HepG2 (cell line): Measurements from ENCODE around the gene CNNM2. TPM values are rescaled to one million over a fixed set of nuclear protein-coding genes. Genes with fewer than 3 reads are reported as not detected.
A peak's percentile ranks its signal among the peaks of the same experiment; 100 is the strongest.

Source experiments
- ATAC-seq: fragments of 200-7000 bp; cut with Tn5 transposase; 3 replicates; pipeline ENCODE4 v1.9.1; 2020; ENCODE audit warnings: mild to moderate bottlenecking, moderate library complexity
- BruUV-seq: library from RNA; stranded (reverse); fragments of 400-500 nt; replicated peaks from 2 replicates; lab custom pipeline; 2021; lab: Mats Ljungman, UMichigan
- CTCF ChIA-PET: fragments of 300-600 bp; formaldehyde crosslinking; extraction: SDS; loops from one replicate; lab custom pipeline; 2021; ENCODE audit warnings: low total read pairs, inconsistent platforms, low intra/inter-chr PET ratio; lab: Yijun Ruan, JAX
- POLR2A ChIA-PET: fragments of 350-600 bp; sonication (Branson Sonifier 250); formaldehyde crosslinking; loops from one replicate; lab custom pipeline; 2020; ENCODE audit warnings: antibody characterized with exemption, inconsistent platforms; lab: Yijun Ruan, JAX
- DNase-seq: peaks from one replicate; pipeline ENCODE4 v3.0.0-alpha.2; 2015; ENCODE audit warnings: low spot score
- FAIRE-seq: peaks from 3 replicates; lab custom pipeline; 2011; peaks lifted over from hg19 to GRCh38; lab: Jason Lieb, UNC
- H2AFZ ChIP-seq: one replicate; pipeline ENCODE4 v1.6.1; 2011; ENCODE audit warnings: low read length, inconsistent platforms
- H3K27ac ChIP-seq: fragments of 300-600 bp; 3 replicates; pipeline ENCODE4 v1.8.0; 2011; ENCODE audit warnings: mixed run types, mild to moderate bottlenecking, mixed read lengths, low read length, inconsistent platforms; ENCODE audit not compliant: insufficient read depth; ENCODE audit errors: extremely low read length
- H3K27me3 ChIP-seq, 2 experiments: fragments of 200-600 bp in 1 of 2; 2 replicates in 1 of 2; 3 replicates in 1 of 2; pipeline versions ENCODE4 v1.6.0 to v1.8.0; 2011; ENCODE audit warnings: low read length in 2 of 2, mild to moderate bottlenecking in 2 of 2, moderate library complexity in 2 of 2, inconsistent platforms in 1 of 2; ENCODE audit not compliant: insufficient read depth in 2 of 2, control insufficient read depth in 1 of 2
- H3K36me3 ChIP-seq, 2 experiments: fragments of 200-600 bp in 1 of 2; replicated peaks in 1 of 2; 2 replicates in 1 of 2; 3 replicates in 1 of 2; pipeline versions ENCODE4 v1.5.1 to v1.8.0; 2011; ENCODE audit warnings: low read length in 2 of 2, inconsistent platforms in 1 of 2; ENCODE audit not compliant: insufficient read depth in 2 of 2, control insufficient read depth in 1 of 2
- H3K4me1 ChIP-seq: 2 replicates; pipeline ENCODE4 v1.5.1; 2012; ENCODE audit warnings: low read length, inconsistent platforms; ENCODE audit not compliant: insufficient read depth
- H3K4me2 ChIP-seq: 2 replicates; pipeline ENCODE4 v1.6.0; 2011; ENCODE audit warnings: low read depth, low read length, inconsistent platforms
- H3K4me3 ChIP-seq, 3 experiments: fragments of 200-600 bp in 1 of 3; sonication (generic), shearing (Covaris generic) in 1 of 3; replicated peaks in 1 of 3; 2 replicates each; pipeline ENCODE4 v1.5.1; 2011 to 2016; ENCODE audit warnings: low read length in 3 of 3, inconsistent platforms in 2 of 3, low read depth in 2 of 3, mild to moderate bottlenecking in 2 of 3, control low read depth in 1 of 3, mixed read lengths in 1 of 3; ENCODE audit not compliant: insufficient read depth in 1 of 3
- H3K79me2 ChIP-seq: one replicate; pipeline ENCODE4 v1.6.1; 2011; ENCODE audit warnings: low read length, inconsistent platforms; ENCODE audit not compliant: insufficient read depth
- H3K9ac ChIP-seq: 2 replicates; pipeline ENCODE4 v1.6.0; 2011; ENCODE audit warnings: mild to moderate bottlenecking, low read depth, low read length, inconsistent platforms; ENCODE audit not compliant: insufficient read depth
- H3K9me3 ChIP-seq: 2 replicates; pipeline ENCODE4 v1.5.1; 2012; ENCODE audit warnings: mild to moderate bottlenecking, low read length
- H4K20me1 ChIP-seq: 2 replicates; pipeline ENCODE4 v1.6.0; 2011; ENCODE audit warnings: inconsistent platforms, mild to moderate bottlenecking, low read length, moderate library complexity; ENCODE audit not compliant: insufficient read depth
- CENPBD1 ChIP-seq: sonication (generic); formaldehyde crosslinking; IDR thresholded peaks from 2 replicates; pipeline ENCODE4 v1.8.0; 2022; ENCODE audit warnings: missing genetic modification reagents, low read depth, mild to moderate bottlenecking, borderline replicate concordance
- HDAC1 ChIP-seq: sonication (generic); formaldehyde crosslinking; IDR thresholded peaks from 2 replicates; pipeline ENCODE4 v1.5.1; 2020; ENCODE audit warnings: mild to moderate bottlenecking, missing genetic modification reagents
- HMGXB4 ChIP-seq, 2 experiments: sonication (generic) in 1 of 2; formaldehyde crosslinking in 1 of 2; IDR thresholded peaks; 2 replicates each; pipeline versions ENCODE4 v1.4.0 to v1.6.1; 2018 to 2020; ENCODE audit warnings: missing genetic modification reagents in 2 of 2, borderline replicate concordance in 1 of 2, low read depth in 1 of 2, mild to moderate bottlenecking in 1 of 2, missing biosample characterization in 1 of 2
- HNRNPUL1 ChIP-seq: fragments of 200-400 bp; formaldehyde crosslinking; IDR thresholded peaks from 2 replicates; pipeline ENCODE4 v1.6.1; 2017; ENCODE audit warnings: low read depth, mild to moderate bottlenecking, low read length, moderate library complexity
- KAT7 ChIP-seq: IDR thresholded peaks from 2 replicates; pipeline ENCODE4 v1.6.1; 2018; ENCODE audit warnings: borderline replicate concordance, missing compliant biosample characterization
- LCORL ChIP-seq, 2 experiments: fragments of 450-650 bp in 1 of 2; sonication (generic) in 1 of 2; formaldehyde crosslinking in 1 of 2; IDR thresholded peaks; 2 replicates each; pipeline versions ENCODE4 v1.5.0 to v1.6.1; 2017 to 2020; ENCODE audit warnings: antibody characterized with exemption in 1 of 2, missing genetic modification reagents in 1 of 2
- SIX4 ChIP-seq: sonication (generic); formaldehyde crosslinking; IDR thresholded peaks from 2 replicates; pipeline ENCODE4 v1.4.0; 2020; ENCODE audit warnings: missing genetic modification reagents
- SSRP1 ChIP-seq: IDR thresholded peaks from 2 replicates; pipeline ENCODE4 v1.6.1; 2016; ENCODE audit warnings: control low read depth
- ZBTB2 ChIP-seq: sonication (generic); formaldehyde crosslinking; IDR thresholded peaks from 2 replicates; pipeline ENCODE4 v1.8.0; 2022; ENCODE audit warnings: low read depth, missing genetic modification reagents
- ZFP82 ChIP-seq: sonication (generic); formaldehyde crosslinking; IDR thresholded peaks from 2 replicates; pipeline ENCODE4 v1.5.1; 2020; ENCODE audit warnings: mild to moderate bottlenecking, missing genetic modification reagents, borderline replicate concordance
- ZMAT3 ChIP-seq: sonication (generic); formaldehyde crosslinking; conservative IDR thresholded peaks from 2 replicates; pipeline ENCODE4 v1.7.0; 2021; ENCODE audit warnings: missing genetic modification reagents
- ZNF556 ChIP-seq: sonication (generic); formaldehyde crosslinking; IDR thresholded peaks from 2 replicates; pipeline ENCODE4 v1.4.0; 2020; ENCODE audit warnings: mild to moderate bottlenecking, missing genetic modification reagents, borderline replicate concordance
- ZNF614 ChIP-seq: IDR thresholded peaks from 2 replicates; pipeline ENCODE4 v1.6.1; 2018; ENCODE audit warnings: missing biosample characterization, missing genetic modification reagents, inconsistent platforms, borderline replicate concordance
- ZNF761 ChIP-seq: sonication (generic); formaldehyde crosslinking; conservative IDR thresholded peaks from 2 replicates; pipeline ENCODE4 v1.4.0; 2020; ENCODE audit warnings: mild to moderate bottlenecking, missing genetic modification reagents
- ZSCAN5A ChIP-seq: sonication (generic); formaldehyde crosslinking; IDR thresholded peaks from 2 replicates; pipeline ENCODE4 v1.8.0; 2022; ENCODE audit warnings: mild to moderate bottlenecking, missing genetic modification reagents, borderline replicate concordance
- WGBS: methylation state at CpG from one replicate; pipeline ENCODE4 v1.1.6; 2017; ENCODE audit warnings: low lambda C conversion rate; 5-methylcytosine and 5-hydroxymethylcytosine counted together
- in situ Hi-C: cut with HindIII; loops from 2 replicates; pipeline ENCODE4 v1.10.0; 2017; ENCODE audit warnings: low pct_unique_long_range_greater_than_20kb; ENCODE audit not compliant: extremely low pct_ligation_motif_present
- intact Hi-C: fragments of 100-400 bp; cut with micrococcal nuclease; formaldehyde crosslinking; loops from one replicate; pipeline ENCODE4 v1.10.0; 2022; ENCODE audit not compliant: unreplicated experiment
- polyA plus RNA-seq, 8 experiments: library from polyadenylated mRNA; depleted of rRNA in 3 of 8; stranded (reverse) in 7 of 8; unstranded in 1 of 8; fragments of >200 nt; fragmentation: Illumina TruSeq in 4 of 8; extraction: Trizol in 4 of 8; gene quantifications; 2 replicates each; pipeline versions ENCODE4 v1.2.1 to v1.2.3, GENCODE V29; 2011 to 2016; ENCODE audit warnings: low read depth in 4 of 8, missing spikeins in 1 of 8, mixed read lengths in 1 of 8; ENCODE audit not compliant: insufficient read depth in 1 of 8
- total RNA-seq, 5 experiments: library from RNA; depleted of rRNA; stranded (reverse); fragments of >200 nt; fragmentation: Illumina TruSeq; extraction: Trizol; gene quantifications; 2 replicates each; pipeline ENCODE4 v1.2.3, GENCODE V29; 2016; ENCODE audit warnings: low read depth in 1 of 5

The CNNM2 gene
- total and polyA plus RNA-seq, 2 of the 13 experiments (the other 11 are each of a cell fraction or from before 2014, with no cell fraction given) = 7.1 to 9.0 TPM

- peak; percentile 8 for DNase-seq
- peaks cover 53% of the 10 kb centered on the region for H3K79me2 ChIP-seq
- intact Hi-C loops (loop anchor here (5.0 kb wide), 1 partner anchor 323 kb away; no protein-coding TSS in a partner anchor), in situ Hi-C loops (loop anchor here (5.0 to 10.0 kb wide), 3 partner anchors 82 to 326 kb away; partner anchors contain the start of genes CYP17A1 and RPEL1)
- no peaks in the 10 kb centered on the region for H3K36me3 ChIP-seq
- H3K27ac ChIP-seq = peak overlapping the region; percentile 88
- H3K27me3 ChIP-seq = no peaks in the 10 kb centered on the region; a peak in 1 of 5 replicates
- H3K4me3 ChIP-seq = peak overlapping the region; percentile 97 to 99 (median 99)
- no peak for FAIRE-seq
- H4K20me1 ChIP-seq = peaks cover 22% of the 10 kb centered on the region
- no peaks in the 10 kb centered on the region for H3K9me3 ChIP-seq
- H3K4me2 ChIP-seq = peak overlapping the region; percentile 88
- peak; percentile 1 for ATAC-seq
- ChIA-PET CTCF (no interaction called here), POLR2A (interaction anchor here (1.3 to 2.4 kb wide), 9 partner anchors 52 to 326 kb away, joined by 4 to 7 read pairs (median 5); partner anchors contain the start of genes ARL3 and NT5C2)
- peaks cover 38% of the 10 kb centered on the region for H3K4me1 ChIP-seq
- BruUV-seq = no TSS peak
- H3K9ac ChIP-seq = peak overlapping the region; percentile 89
- WGBS = no CpG with 5 or more reads among the region's 49 CpGs
- no peak overlapping the region for H2AFZ ChIP-seq
- TF ChIP-seq KAT7 (CRISPR knock-in tag) (peak; percentile 24; the same call in 1 of the 2 replicates), HMGXB4 (CRISPR knock-in tag; IDR thresholded peaks at IDR 0.05; ENCODE audit: borderline replicate concordance in 1 of 2, low read depth in 1 of 2) (peak in 1 of 2 experiments; percentile 10; a peak in 1 of 4 replicates), ZNF761 (CRISPR knock-in tag) (0 out of 2 replicates have a peak, but pooled peaks have one; percentile 24), LCORL (IDR thresholded peaks at IDR 0.05) (no peak), LCORL (CRISPR knock-in tag; IDR thresholded peaks at IDR 0.05) (peak; percentile 0; the same call in 1 of the 2 replicates), SIX4 (CRISPR knock-in tag) (no peak), SSRP1 (no peak), ZNF614 (no peak), ZMAT3 (CRISPR knock-in tag) (0 out of 2 replicates have a peak, but pooled peaks have one; percentile 22), ZSCAN5A (CRISPR knock-in tag) (0 out of 2 replicates have a peak, but pooled peaks have one; percentile 44), ZNF556 (CRISPR knock-in tag) (0 out of 2 replicates have a peak, but pooled peaks have one; percentile 1), ZBTB2 (CRISPR knock-in tag) (0 out of 2 replicates have a peak, but pooled peaks have one; percentile 5), CENPBD1 (CRISPR knock-in tag) (no peak), ZFP82 (CRISPR knock-in tag) (peak; percentile 80; the same call in 1 of the 2 replicates), HDAC1 (CRISPR knock-in tag) (peak; percentile 4; the same call in 1 of the 2 replicates), HNRNPUL1 (no peak)
Observed at GRCh38 chr10:102918817-102919245, 737 bp downstream of the CNNM2 start.
